ENCODE measurements around the gene PPID. TPM values are rescaled to one million over a fixed set of nuclear protein-coding genes. Genes with fewer than 3 reads are reported as not detected.

The PPID gene
- polyA plus RNA-seq, 4 donors, result 28.4 to 91.3 (median 40.0) TPM

Other genes starting within 250 kb of the PPID start
- gene RXFP1, start 201.5 kb downstream of the PPID start, polyA plus RNA-seq, result under 1 TPM in 2 of 4 donors, not detected in 2; 0.16 to 0.53 TPM
- 1 to 10 TPM; 1.8 to 9.6 (median 3.9) TPM for gene C4orf46, start 51.5 kb downstream of the PPID start, polyA plus RNA-seq
- 10 to 100 TPM; 30.6 to 72.4 (median 43.0) TPM for gene ETFDH, start 51.1 kb downstream of the PPID start, polyA plus RNA-seq
- 10 to 100 TPM in 1 of 4 donors, 1 to 10 TPM in 3; 3.5 to 25.2 (median 6.7) TPM for gene FNIP2, start 45.6 kb upstream of the PPID start, polyA plus RNA-seq